IPS DF 6.9 (cell line): ENCODE data around the gene KCNB1.

Experiments
- DNase-seq: peaks from one replicate; pipeline ENCODE4 v3.0.0-alpha.2; 2013; ENCODE audit warnings: low read depth, low spot score
- H3K27ac ChIP-seq: one replicate; pipeline ENCODE4 v1.5.1; 2013; ENCODE audit warnings: low read length, control low read depth
- H3K27me3 ChIP-seq: 2 replicates; pipeline ENCODE4 v1.6.1; 2013; ENCODE audit warnings: mild to moderate bottlenecking, low read length; ENCODE audit not compliant: control insufficient read depth, insufficient read depth
- H3K36me3 ChIP-seq: 2 replicates; pipeline ENCODE4 v1.6.1; 2013; ENCODE audit warnings: low read length; ENCODE audit not compliant: control insufficient read depth, insufficient read depth
- H3K4me1 ChIP-seq: 2 replicates; pipeline ENCODE4 v1.6.1; 2013; ENCODE audit warnings: low read length; ENCODE audit not compliant: control insufficient read depth, insufficient read depth
- H3K4me3 ChIP-seq: 2 replicates; pipeline ENCODE4 v1.5.1; 2013; ENCODE audit warnings: mild to moderate bottlenecking, low read length
- H3K9me3 ChIP-seq: 2 replicates; pipeline ENCODE4 v1.6.1; 2013; ENCODE audit warnings: low read length, inconsistent platforms; ENCODE audit not compliant: control insufficient read depth, insufficient read depth
- WGBS: extraction: QIAGEN DNeasy Blood & Tissue Kit; methylation state at CpG from one replicate; pipeline ENCODE4 v1.1.7; 2013; ENCODE audit warnings: mixed read lengths, missing lambda C conversion rate; ENCODE audit not compliant: insufficient read length, insufficient coverage; 5-methylcytosine and 5-hydroxymethylcytosine counted together

KCNB1 gene

DNA sequence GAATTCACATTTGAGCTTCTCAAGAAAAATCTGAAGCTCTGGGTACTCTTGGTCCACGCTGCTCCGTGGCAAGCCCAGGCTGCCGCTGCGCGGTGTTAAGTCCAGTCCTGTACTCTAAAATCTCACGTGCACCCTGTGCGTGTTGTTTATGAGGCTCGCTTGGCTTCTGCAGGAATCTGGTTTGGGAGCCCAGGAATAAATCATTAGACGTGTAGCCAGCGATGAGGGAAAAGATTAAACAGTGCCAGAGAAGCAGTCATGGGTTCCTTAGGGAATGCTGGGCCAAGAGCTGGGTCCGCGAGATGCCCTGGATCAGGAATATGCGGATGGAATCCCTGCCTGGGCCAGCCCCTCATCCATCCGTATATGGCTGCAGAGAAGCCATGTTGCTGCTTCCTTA is 87.3 kb downstream of the KCNB1 start:
- Histone ChIP-seq H3K27ac (no peak overlapping the region), H3K4me1 (no peaks in the 10 kb centered on the region; the same call in 1 of the 2 replicates), H3K4me3 (no peak overlapping the region), H3K27me3 (no peaks in the 10 kb centered on the region), H3K36me3 (no peaks in the 10 kb centered on the region), H3K9me3 (no peaks in the 10 kb centered on the region)
- WGBS = no CpG with 5 or more reads among the region's 14 CpGs
- DNase-seq = no peak

DNA sequence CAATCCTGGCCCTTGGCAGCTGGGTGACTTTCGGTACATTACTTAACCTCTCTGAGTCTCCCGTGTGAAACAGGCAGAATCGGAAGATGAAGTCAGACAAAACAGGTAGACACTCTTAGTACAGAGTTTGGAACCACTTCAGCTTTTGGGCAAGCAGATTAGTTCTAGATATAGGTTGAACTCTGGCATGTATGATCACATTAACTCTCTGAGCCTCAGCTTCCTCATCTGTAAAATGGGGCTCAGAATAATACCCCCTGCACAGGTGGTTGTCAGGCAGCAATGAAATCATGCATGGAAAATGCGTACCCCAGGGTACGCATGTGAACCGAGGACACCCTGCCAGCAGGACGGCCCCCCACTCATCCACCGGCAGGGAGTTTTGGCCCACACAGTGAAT is 87.7 kb downstream of the KCNB1 start:
- DNase-seq = no peak
- no CpG with 5 or more reads among the region's 8 CpGs for WGBS
- Histone ChIP-seq H3K4me3 (no peak overlapping the region), H3K36me3 (no peaks in the 10 kb centered on the region), H3K27ac (no peak overlapping the region), H3K4me1 (no peaks in the 10 kb centered on the region; the same call in 1 of the 2 replicates), H3K27me3 (no peaks in the 10 kb centered on the region), H3K9me3 (no peaks in the 10 kb centered on the region)

DNA sequence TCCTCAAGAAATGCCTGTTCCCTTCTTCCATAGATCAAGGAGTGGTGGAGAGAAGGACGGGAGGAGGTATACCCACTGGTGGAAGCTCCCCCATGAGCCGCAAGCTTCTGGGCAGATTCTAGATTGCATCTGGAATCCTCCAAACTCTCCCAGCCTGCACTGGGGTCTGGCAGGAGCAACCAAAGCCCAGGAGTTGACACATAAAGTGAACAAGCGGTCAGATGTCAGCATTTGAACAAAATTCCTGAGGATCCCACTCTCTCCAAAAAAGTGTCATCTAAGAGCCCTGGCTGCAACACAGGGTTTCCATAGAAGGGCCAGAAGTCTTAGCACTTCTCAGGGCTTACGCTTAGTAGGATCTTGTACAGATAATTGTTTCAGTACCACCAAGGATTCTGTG is 88.2 kb downstream of the KCNB1 start:
- no peaks in the 10 kb centered on the region for H3K27me3 ChIP-seq
- no peaks in the 10 kb centered on the region for H3K9me3 ChIP-seq
- DNase-seq = no peak
- no peaks in the 10 kb centered on the region; the same call in 1 of the 2 replicates for H3K4me1 ChIP-seq
- H3K27ac ChIP-seq = no peak overlapping the region
- WGBS = no CpG with 5 or more reads among the region's 4 CpGs
- no peaks in the 10 kb centered on the region for H3K36me3 ChIP-seq
- H3K4me3 ChIP-seq = no peak overlapping the region

DNA sequence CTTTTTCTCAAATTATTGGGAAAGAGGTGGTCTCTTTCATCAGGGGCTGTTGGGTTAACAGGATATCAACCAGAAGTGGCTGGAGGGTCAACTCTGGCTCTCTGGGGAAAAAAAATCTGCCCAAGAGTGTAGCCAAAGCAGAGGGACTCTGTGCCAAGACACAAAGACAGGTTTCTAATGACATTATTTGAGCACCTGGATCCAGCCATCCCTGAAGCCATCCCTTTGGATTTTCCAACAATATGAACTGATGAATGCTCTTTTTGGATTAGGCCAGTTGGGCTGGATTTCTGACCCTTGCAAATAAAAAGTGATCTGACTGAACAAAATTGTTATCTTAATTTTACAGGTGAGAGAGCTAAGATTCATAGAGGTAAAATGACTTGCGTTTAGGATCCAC is 88.7 kb downstream of the KCNB1 start:
- Histone ChIP-seq H3K9me3 (no peaks in the 10 kb centered on the region), H3K27ac (no peak overlapping the region), H3K4me3 (no peak overlapping the region), H3K27me3 (no peaks in the 10 kb centered on the region), H3K4me1 (no peaks in the 10 kb centered on the region; the same call in 1 of the 2 replicates), H3K36me3 (no peaks in the 10 kb centered on the region)
- WGBS = no CpG with 5 or more reads among the region's 1 CpG
- DNase-seq = no peak

DNA sequence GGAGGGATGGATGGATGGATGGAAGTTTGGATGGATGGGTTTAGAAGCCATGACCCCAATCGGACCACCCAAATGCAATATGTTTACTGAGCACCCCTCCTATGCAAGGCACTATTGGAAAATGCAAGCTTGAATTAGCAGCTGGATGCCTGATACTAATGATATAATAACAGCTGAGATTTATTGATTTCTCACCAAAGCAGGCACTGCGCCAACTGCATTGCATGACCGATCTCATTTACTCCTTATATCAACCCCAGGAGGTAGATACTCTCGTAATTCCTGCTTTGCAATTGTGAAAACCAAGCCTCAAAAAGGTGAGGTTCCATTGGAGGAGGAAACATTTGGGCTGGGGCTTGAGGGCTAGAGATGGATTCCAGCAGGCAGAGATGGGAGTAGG is 89.7 kb downstream of the KCNB1 start:
- no peaks in the 10 kb centered on the region for H3K9me3 ChIP-seq
- H3K4me1 ChIP-seq = no peaks in the 10 kb centered on the region; the same call in 1 of the 2 replicates
- WGBS = no CpG with 5 or more reads among the region's 4 CpGs
- no peak overlapping the region for H3K27ac ChIP-seq
- no peak overlapping the region for H3K4me3 ChIP-seq
- no peaks in the 10 kb centered on the region for H3K27me3 ChIP-seq
- no peaks in the 10 kb centered on the region for H3K36me3 ChIP-seq
- DNase-seq = no peak

DNA sequence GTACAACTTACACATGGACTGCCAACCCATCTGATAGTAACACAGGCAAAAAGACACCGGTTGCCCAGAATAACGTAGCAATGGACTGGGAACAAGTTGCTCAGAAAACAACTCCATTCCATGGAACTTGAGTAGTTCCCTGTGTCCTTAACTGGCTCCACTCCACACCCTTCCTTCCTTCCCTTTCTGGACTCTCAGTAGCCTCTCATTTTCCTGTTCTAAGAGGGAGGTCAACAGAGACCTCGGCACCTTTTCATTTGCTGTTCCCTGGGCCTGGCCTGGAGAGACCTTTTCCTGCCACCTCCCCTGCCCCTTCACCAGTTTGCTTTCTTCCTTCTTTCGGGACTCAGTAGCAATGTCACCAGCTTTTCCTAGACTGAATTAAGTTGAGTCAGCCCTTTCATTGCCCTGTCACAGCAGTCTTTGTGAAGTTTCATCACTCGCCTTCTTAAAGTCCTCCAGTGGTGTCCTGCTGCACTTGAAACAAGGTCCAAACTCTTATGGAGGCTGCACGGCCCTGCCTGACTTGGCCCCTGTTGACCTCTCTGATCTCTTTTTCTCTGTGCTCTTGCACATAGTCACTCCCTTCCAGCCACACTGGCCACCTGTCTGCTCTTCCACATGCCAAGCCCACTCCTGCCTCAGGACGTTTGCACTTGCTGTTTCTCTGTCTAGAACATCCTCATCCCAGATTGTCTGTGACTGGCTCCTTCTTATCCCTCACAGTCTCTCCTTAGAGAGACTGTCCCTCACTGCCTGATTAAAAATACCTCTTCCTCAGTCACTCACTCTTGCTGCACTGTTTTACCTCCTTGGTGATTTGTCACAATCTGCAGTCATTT is 90.8 kb downstream of the KCNB1 start:
- DNase-seq = no peak
- Histone ChIP-seq H3K27ac (no peak overlapping the region), H3K4me3 (no peak overlapping the region), H3K36me3 (no peaks in the 10 kb centered on the region), H3K27me3 (no peaks in the 10 kb centered on the region), H3K9me3 (no peaks in the 10 kb centered on the region), H3K4me1 (no peaks in the 10 kb centered on the region)
- WGBS = no CpG with 5 or more reads among the region's 7 CpGs

DNA sequence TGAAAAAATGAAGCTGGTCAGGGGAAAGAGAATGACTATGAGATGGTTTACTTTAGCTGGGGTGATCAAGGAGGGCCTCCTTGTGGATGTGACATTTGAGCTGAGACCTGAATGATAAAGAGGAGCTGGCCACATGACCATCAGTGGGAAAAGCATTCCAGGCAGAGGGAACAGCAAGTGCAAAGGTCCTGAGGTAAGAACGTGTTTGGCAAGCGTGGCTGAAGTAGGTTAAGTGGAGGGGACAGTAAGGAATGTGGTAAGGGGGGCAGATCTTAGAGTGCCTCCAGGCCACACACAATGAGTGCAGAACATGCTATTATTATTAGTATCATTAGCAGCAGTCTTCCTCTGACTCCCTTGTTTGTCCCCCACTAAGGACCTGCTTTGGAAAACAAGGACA is 92.6 kb downstream of the KCNB1 start:
- Histone ChIP-seq H3K36me3 (no peaks in the 10 kb centered on the region), H3K27ac (no peak overlapping the region), H3K27me3 (no peaks in the 10 kb centered on the region), H3K4me1 (no peaks in the 10 kb centered on the region), H3K4me3 (no peak overlapping the region), H3K9me3 (no peaks in the 10 kb centered on the region)
- no CpG with 5 or more reads among the region's 2 CpGs for WGBS
- DNase-seq = no peak

DNA sequence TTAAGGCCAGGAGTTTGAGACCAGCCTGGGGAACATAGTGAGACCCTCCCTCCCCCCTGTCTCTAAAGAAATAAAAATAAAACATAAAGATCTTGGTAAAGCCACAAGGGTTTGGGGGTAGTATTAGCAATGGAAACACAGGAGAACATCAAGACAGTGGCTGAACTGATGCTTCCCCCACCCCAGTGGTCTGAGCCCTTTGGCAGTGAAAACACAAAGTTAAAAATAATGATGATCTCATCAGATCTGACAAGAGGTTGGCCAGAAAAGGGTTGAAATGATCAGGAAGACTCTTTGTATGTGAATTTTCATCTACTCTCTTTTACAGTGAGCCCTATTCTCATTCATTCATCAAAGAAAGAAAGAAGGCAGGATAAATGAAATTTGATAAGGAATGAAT is 93.7 kb downstream of the KCNB1 start:
- Histone ChIP-seq H3K36me3 (no peaks in the 10 kb centered on the region), H3K27ac (no peak overlapping the region), H3K4me3 (no peak overlapping the region), H3K9me3 (no peaks in the 10 kb centered on the region), H3K27me3 (no peaks in the 10 kb centered on the region), H3K4me1 (no peaks in the 10 kb centered on the region)
- DNase-seq = no peak

DNA sequence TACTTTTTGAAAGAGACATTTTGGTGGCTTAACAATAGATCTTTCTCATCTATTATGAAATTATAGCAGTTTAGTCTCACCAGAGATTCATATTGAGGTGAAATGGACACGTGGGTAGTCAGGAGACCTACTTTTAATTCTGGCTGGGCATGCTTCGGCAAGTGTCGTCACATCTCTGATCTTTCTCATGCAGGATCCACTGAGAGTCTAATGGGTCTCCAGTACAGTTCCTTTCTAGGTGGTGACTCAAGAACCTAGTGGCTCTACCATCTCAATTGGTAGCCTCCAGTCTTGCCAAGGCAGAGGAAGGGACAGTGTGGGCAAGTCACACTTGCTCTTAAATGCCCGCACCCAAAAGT is 94.9 kb downstream of the KCNB1 start:
- no peaks in the 10 kb centered on the region for H3K4me1 ChIP-seq
- no peaks in the 10 kb centered on the region for H3K27me3 ChIP-seq
- no peak for DNase-seq
- H3K9me3 ChIP-seq = no peaks in the 10 kb centered on the region
- no CpG with 5 or more reads among the region's 4 CpGs for WGBS
- H3K36me3 ChIP-seq = no peaks in the 10 kb centered on the region
- H3K4me3 ChIP-seq = no peak overlapping the region
- H3K27ac ChIP-seq = no peak overlapping the region

DNA sequence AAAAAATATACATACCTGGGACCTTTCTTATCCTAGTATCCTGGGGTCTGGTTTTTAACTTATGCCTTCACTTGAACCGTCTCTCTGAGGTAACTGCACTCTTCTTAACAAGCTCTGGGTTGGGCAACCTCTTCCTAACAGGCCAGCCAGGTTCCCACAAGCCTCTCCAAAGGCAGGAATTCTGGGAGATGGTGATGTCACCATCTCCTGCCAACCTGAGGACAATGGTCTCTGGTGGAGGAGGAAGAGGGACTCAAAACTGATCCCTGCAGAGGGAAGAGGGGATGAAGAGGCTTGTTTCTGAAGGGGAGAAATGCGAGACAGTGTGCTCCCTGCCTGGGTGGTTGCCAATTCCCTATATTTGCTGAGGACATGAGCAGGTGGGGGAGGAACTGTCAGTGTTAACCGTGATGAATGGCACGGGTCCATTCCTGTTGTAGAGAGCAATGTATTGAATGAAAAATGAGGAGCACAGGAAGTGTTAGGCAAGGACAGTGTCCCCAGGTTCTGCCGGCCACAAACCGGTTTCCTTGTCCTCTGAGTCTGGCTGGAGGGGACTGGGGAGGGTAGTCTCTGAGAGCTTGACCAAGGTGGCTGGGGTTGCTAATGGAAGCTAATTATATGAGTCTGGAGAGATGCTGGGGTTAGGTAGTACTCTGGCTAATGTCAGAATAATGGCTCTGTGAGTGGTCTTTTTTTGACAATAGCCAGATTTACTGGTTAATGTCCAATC is 95.5 kb downstream of the KCNB1 start:
- Histone ChIP-seq H3K36me3 (no peaks in the 10 kb centered on the region), H3K9me3 (no peaks in the 10 kb centered on the region), H3K27ac (no peak overlapping the region), H3K4me3 (no peak overlapping the region), H3K4me1 (no peaks in the 10 kb centered on the region), H3K27me3 (no peaks in the 10 kb centered on the region)
- WGBS = no CpG with 5 or more reads among the region's 6 CpGs
- no peak for DNase-seq
